GM12878 (cell line): ENCODE data around the gene ABL1. TPM values are rescaled to one million over a fixed set of nuclear protein-coding genes. Genes with fewer than 3 reads are reported as not detected.

Experiments
- ATAC-seq: fragments of 200-7000 bp; cut with Tn5 transposase; 3 replicates; pipeline ENCODE4 v1.9.1; 2020; ENCODE audit warnings: mild to moderate bottlenecking, moderate library complexity
- BruUV-seq: library from RNA; stranded (reverse); fragments of 400-500 nt; replicated peaks from 2 replicates; lab custom pipeline; 2021; lab: Mats Ljungman, UMichigan
- CTCF ChIA-PET: fragments of 300-600 bp; sonication (Branson Sonifier 250); formaldehyde crosslinking; extraction: SDS; loops from one replicate; lab custom pipeline; 2021; ENCODE audit warnings: inconsistent platforms; lab: Yijun Ruan, JAX
- POLR2A ChIA-PET: fragments of 350-600 bp; formaldehyde crosslinking; extraction: SDS; loops from one replicate; lab custom pipeline; 2021; ENCODE audit warnings: inconsistent platforms; lab: Charles Lee
- RAD21 ChIA-PET: fragments of 300-600 bp; sonication (Branson Sonifier 250); formaldehyde crosslinking; loops from one replicate; lab custom pipeline; 2023; ENCODE audit warnings: antibody characterized with exemption; ENCODE audit not compliant: unreplicated experiment; lab: Charles Lee
- SMC1A ChIA-PET: fragments of 300-600 bp; sonication (Branson Sonifier 250); formaldehyde crosslinking; loops from one replicate; lab custom pipeline; 2023; ENCODE audit not compliant: unreplicated experiment, uncharacterized antibody; lab: Charles Lee
- DNase-seq: peaks from one replicate; pipeline ENCODE4 v3.0.0-alpha.2; 2011; ENCODE audit warnings: low read depth, low spot score
- FAIRE-seq: peaks from 3 replicates; lab custom pipeline; 2011; peaks lifted over from hg19 to GRCh38; lab: Jason Lieb, UNC
- H2AFZ ChIP-seq: 2 replicates; pipeline ENCODE4 v1.6.0; 2011; ENCODE audit warnings: low read depth, low read length, control low read depth; ENCODE audit not compliant: control insufficient read depth
- H3K27ac ChIP-seq: 2 replicates; pipeline ENCODE4 v1.5.1; 2011; ENCODE audit warnings: control low read depth; ENCODE audit not compliant: control insufficient read depth, insufficient read depth
- H3K27me3 ChIP-seq, 2 experiments: replicated peaks in 1 of 2; 2 replicates each; pipeline versions ENCODE4 v1.6.0 to v1.6.1; 2011; ENCODE audit warnings: low read length in 1 of 2; ENCODE audit not compliant: control insufficient read depth in 2 of 2, insufficient read depth in 2 of 2
- H3K36me3 ChIP-seq, 2 experiments: 2 replicates each; pipeline ENCODE4 v1.5.1; 2011; ENCODE audit warnings: low read length in 1 of 2; ENCODE audit not compliant: control insufficient read depth in 2 of 2, insufficient read depth in 2 of 2
- H3K4me1 ChIP-seq: 2 replicates; pipeline ENCODE4 v1.6.1; 2011; ENCODE audit warnings: mild to moderate bottlenecking, low read length, moderate library complexity, mixed read lengths; ENCODE audit not compliant: control insufficient read depth, insufficient read depth
- H3K4me2 ChIP-seq: 2 replicates; pipeline ENCODE4 v1.6.0; 2011; ENCODE audit warnings: control low read depth; ENCODE audit not compliant: control insufficient read depth, insufficient read depth
- H3K4me3 ChIP-seq: fragments of 200-600 bp; sonication (generic); 2 replicates; pipeline ENCODE4 v1.5.1; 2016
- H3K79me2 ChIP-seq: 2 replicates; pipeline ENCODE4 v1.6.0; 2011; ENCODE audit warnings: low read length; ENCODE audit not compliant: control insufficient read depth, insufficient read depth
- H3K9ac ChIP-seq: 2 replicates; pipeline ENCODE4 v1.8.0; 2011; ENCODE audit warnings: low read length, control low read depth, mixed read lengths; ENCODE audit not compliant: control insufficient read depth, insufficient read depth
- H3K9me3 ChIP-seq: replicated peaks from 3 replicates; pipeline ENCODE4 v1.5.1; 2011; ENCODE audit warnings: mild to moderate bottlenecking, low read length; ENCODE audit not compliant: control insufficient read depth, insufficient read depth
- H4K20me1 ChIP-seq: 2 replicates; pipeline ENCODE4 v1.6.0; 2011; ENCODE audit not compliant: control insufficient read depth, insufficient read depth
- CEBPB ChIP-seq, 2 experiments: fragments of 150-350 bp in 1 of 2; IDR thresholded peaks; 2 replicates each; pipeline ENCODE4 v1.6.1; 2012 to 2014; ENCODE audit warnings: low read depth in 2 of 2, low read length in 2 of 2, borderline replicate concordance in 1 of 2, inconsistent platforms in 1 of 2
- CHD4 ChIP-seq: fragments of 200-600 bp; sonication (generic); IDR thresholded peaks from 2 replicates; pipeline ENCODE4 v1.6.1; 2016; ENCODE audit warnings: mild to moderate bottlenecking
- FOXK2 ChIP-seq: fragments of 450-650 bp; IDR thresholded peaks from 2 replicates; pipeline ENCODE4 v1.6.1; 2017; ENCODE audit warnings: mild to moderate bottlenecking, moderate library complexity
- JUND ChIP-seq: IDR thresholded peaks from 2 replicates; pipeline ENCODE4 v1.6.1; 2012; ENCODE audit warnings: low read depth, mild to moderate bottlenecking, low read length, improper control_type of control experiment, moderate library complexity
- NKRF ChIP-seq: fragments of 450-650 bp; conservative IDR thresholded peaks from 2 replicates; pipeline ENCODE4 v1.6.1; 2017; ENCODE audit warnings: mild to moderate bottlenecking, moderate library complexity
- PML ChIP-seq: IDR thresholded peaks from 2 replicates; pipeline ENCODE4 v1.6.1; 2012; ENCODE audit warnings: low read length, inconsistent platforms
- SMC3 ChIP-seq: IDR thresholded peaks from 2 replicates; pipeline ENCODE4 v1.6.1; 2011; ENCODE audit warnings: low read length, improper control_type of control experiment, borderline replicate concordance
- YY1 ChIP-seq: IDR thresholded peaks from 2 replicates; pipeline ENCODE4 v1.6.1; 2011; ENCODE audit warnings: low read depth, mild to moderate bottlenecking, low read length
- WGBS: methylation state at CpG from one replicate; pipeline ENCODE4 v1.1.6; 2016; ENCODE audit warnings: low lambda C conversion rate; ENCODE audit not compliant: insufficient replicate concordance, insufficient coverage; ENCODE audit errors: missing lambda C conversion rate; 5-methylcytosine and 5-hydroxymethylcytosine counted together
- in situ Hi-C: fragments of 300-500 bp; cut with MboI; formaldehyde crosslinking; loops from 9 replicates; pipeline ENCODE4 v1.14.3; 2018; ENCODE audit warnings: mixed read lengths
- intact Hi-C: fragments of 100-400 bp; cut with micrococcal nuclease; formaldehyde crosslinking; loops from one replicate; pipeline ENCODE4 v1.14.2; 2022; ENCODE audit not compliant: unreplicated experiment
- polyA plus RNA-seq, 11 experiments: library from polyadenylated mRNA; depleted of rRNA in 4 of 11; unstranded in 6 of 11; stranded (reverse) in 5 of 11; fragments of >200 nt; fragmentation: Nextera tagmentation in 4 of 11; fragmentation: Illumina TruSeq in 1 of 11; extraction: Ambion mirVana in 4 of 11; extraction: Trizol in 1 of 11; gene quantifications; 1 replicate in 1 of 11; 2 replicates in 10 of 11; pipeline versions ENCODE4 v1.2.1 to v1.2.3, GENCODE V29; 2011 to 2016; ENCODE audit warnings: inconsistent platforms in 2 of 11, missing spikeins in 2 of 11, low read depth in 1 of 11
- total RNA-seq, 4 experiments: library from RNA; depleted of rRNA in 3 of 4; stranded (reverse); fragments of >200 nt in 3 of 4; fragmentation: Illumina TruSeq in 1 of 4; extraction: Trizol in 1 of 4; gene quantifications; 2 replicates each; pipeline versions ENCODE4 v1.2.1 to v1.2.3, GENCODE V29; 2013 to 2021
- TF ChIP-seq, protein P1 (sequence below): fragments of 450-650 bp; IDR thresholded peaks from 2 replicates; pipeline ENCODE4 v1.6.1; 2017; ENCODE audit warnings: antibody characterized with exemption, mild to moderate bottlenecking, moderate library complexity
- TF ChIP-seq, protein P2 (sequence below): fragments of 450-650 bp; IDR thresholded peaks from 2 replicates; pipeline ENCODE4 v1.6.1; 2017; ENCODE audit warnings: mild to moderate bottlenecking
- TF ChIP-seq, protein P3 (sequence below): IDR thresholded peaks from 2 replicates; pipeline ENCODE4 v1.6.1; 2012; ENCODE audit warnings: low read depth, low read length, improper control_type of control experiment

ABL1 gene
- total and polyA plus RNA-seq, 10 of the 15 experiments (the other 5 are each of a cell fraction or from before 2014, with no cell fraction given), result 0.79 to 51.5 (median 16.3) TPM

- TF ChIP-seq, protein P1, sequence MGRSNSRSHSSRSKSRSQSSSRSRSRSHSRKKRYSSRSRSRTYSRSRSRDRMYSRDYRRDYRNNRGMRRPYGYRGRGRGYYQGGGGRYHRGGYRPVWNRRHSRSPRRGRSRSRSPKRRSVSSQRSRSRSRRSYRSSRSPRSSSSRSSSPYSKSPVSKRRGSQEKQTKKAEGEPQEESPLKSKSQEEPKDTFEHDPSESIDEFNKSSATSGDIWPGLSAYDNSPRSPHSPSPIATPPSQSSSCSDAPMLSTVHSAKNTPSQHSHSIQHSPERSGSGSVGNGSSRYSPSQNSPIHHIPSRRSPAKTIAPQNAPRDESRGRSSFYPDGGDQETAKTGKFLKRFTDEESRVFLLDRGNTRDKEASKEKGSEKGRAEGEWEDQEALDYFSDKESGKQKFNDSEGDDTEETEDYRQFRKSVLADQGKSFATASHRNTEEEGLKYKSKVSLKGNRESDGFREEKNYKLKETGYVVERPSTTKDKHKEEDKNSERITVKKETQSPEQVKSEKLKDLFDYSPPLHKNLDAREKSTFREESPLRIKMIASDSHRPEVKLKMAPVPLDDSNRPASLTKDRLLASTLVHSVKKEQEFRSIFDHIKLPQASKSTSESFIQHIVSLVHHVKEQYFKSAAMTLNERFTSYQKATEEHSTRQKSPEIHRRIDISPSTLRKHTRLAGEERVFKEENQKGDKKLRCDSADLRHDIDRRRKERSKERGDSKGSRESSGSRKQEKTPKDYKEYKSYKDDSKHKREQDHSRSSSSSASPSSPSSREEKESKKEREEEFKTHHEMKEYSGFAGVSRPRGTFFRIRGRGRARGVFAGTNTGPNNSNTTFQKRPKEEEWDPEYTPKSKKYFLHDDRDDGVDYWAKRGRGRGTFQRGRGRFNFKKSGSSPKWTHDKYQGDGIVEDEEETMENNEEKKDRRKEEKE, result no peak
- TF ChIP-seq, protein P2, sequence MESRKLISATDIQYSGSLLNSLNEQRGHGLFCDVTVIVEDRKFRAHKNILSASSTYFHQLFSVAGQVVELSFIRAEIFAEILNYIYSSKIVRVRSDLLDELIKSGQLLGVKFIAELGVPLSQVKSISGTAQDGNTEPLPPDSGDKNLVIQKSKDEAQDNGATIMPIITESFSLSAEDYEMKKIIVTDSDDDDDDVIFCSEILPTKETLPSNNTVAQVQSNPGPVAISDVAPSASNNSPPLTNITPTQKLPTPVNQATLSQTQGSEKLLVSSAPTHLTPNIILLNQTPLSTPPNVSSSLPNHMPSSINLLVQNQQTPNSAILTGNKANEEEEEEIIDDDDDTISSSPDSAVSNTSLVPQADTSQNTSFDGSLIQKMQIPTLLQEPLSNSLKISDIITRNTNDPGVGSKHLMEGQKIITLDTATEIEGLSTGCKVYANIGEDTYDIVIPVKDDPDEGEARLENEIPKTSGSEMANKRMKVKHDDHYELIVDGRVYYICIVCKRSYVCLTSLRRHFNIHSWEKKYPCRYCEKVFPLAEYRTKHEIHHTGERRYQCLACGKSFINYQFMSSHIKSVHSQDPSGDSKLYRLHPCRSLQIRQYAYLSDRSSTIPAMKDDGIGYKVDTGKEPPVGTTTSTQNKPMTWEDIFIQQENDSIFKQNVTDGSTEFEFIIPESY, result no peak
- TF ChIP-seq SMC3 (no peak), CEBPB (IDR thresholded peaks at IDR 0.05; ENCODE audit: borderline replicate concordance in 1 of 2, low read depth in 2 of 2, low read length in 2 of 2) (no peak)
Measured at GRCh38 chr9:130897105-130897751, 62.2 kb downstream of the ABL1 start (continued).

GRCh38 chr9:130897848-130898551 lies 62.9 kb downstream of the ABL1 start:
- H3K4me2 ChIP-seq, result no peak overlapping the region
- ChIA-PET CTCF (interaction anchor here (0.6 kb wide), 1 partner anchor 192 kb away, joined by 3 read pairs; no protein-coding TSS in a partner anchor), SMC1A (no interaction called here), RAD21 (no interaction called here), POLR2A (no interaction called here)
- no peak overlapping the region for H3K9ac ChIP-seq
- intact Hi-C loops (no loop called here), in situ Hi-C loops (no loop called here)
- no TSS peak for BruUV-seq
- H3K79me2 ChIP-seq, result no peaks in the 10 kb centered on the region
- FAIRE-seq, result no peak
- no peak overlapping the region for H3K27ac ChIP-seq
- peaks cover 0 to 2% of the 10 kb centered on the region in 2 experiments; a peak in 1 of 4 replicates for H3K36me3 ChIP-seq
- no peak for DNase-seq
- no peaks in the 10 kb centered on the region for H4K20me1 ChIP-seq
- no peak for ATAC-seq
- no peak overlapping the region for H2AFZ ChIP-seq
- H3K4me3 ChIP-seq, result no peak overlapping the region
- 59% methylated on average over 24 of the region's 29 CpGs for WGBS
- no peaks in the 10 kb centered on the region; a peak in 1 of 4 replicates for H3K27me3 ChIP-seq
- no peaks in the 10 kb centered on the region for H3K9me3 ChIP-seq
- no peaks in the 10 kb centered on the region for H3K4me1 ChIP-seq
- TF ChIP-seq CHD4 (no peak), NKRF (no peak), PML (no peak), FOXK2 (no peak), YY1 (no peak), JUND (no peak)
- TF ChIP-seq, protein P3, sequence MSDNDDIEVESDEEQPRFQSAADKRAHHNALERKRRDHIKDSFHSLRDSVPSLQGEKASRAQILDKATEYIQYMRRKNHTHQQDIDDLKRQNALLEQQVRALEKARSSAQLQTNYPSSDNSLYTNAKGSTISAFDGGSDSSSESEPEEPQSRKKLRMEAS, result no peak
- TF ChIP-seq, protein P2, result no peak
